Jurkat, Clone E6-1 (cell line): ENCODE measurements around the gene GPN1.
"Not testable (repeated sequence)": the region's sequence is repeated elsewhere in the genome, so short reads cannot be mapped to it uniquely, and the experiment has no call there.

ENCODE experiments used
- DNase-seq: peaks from one replicate; pipeline ENCODE4 v3.0.0-alpha.2; 2011; ENCODE audit warnings: low read depth, low spot score
- H3K4me3 ChIP-seq: 2 replicates; pipeline ENCODE4 v1.5.1; 2011; ENCODE audit warnings: mild to moderate bottlenecking, low read length, control low read depth, moderate library complexity

Gene GPN1

DNA sequence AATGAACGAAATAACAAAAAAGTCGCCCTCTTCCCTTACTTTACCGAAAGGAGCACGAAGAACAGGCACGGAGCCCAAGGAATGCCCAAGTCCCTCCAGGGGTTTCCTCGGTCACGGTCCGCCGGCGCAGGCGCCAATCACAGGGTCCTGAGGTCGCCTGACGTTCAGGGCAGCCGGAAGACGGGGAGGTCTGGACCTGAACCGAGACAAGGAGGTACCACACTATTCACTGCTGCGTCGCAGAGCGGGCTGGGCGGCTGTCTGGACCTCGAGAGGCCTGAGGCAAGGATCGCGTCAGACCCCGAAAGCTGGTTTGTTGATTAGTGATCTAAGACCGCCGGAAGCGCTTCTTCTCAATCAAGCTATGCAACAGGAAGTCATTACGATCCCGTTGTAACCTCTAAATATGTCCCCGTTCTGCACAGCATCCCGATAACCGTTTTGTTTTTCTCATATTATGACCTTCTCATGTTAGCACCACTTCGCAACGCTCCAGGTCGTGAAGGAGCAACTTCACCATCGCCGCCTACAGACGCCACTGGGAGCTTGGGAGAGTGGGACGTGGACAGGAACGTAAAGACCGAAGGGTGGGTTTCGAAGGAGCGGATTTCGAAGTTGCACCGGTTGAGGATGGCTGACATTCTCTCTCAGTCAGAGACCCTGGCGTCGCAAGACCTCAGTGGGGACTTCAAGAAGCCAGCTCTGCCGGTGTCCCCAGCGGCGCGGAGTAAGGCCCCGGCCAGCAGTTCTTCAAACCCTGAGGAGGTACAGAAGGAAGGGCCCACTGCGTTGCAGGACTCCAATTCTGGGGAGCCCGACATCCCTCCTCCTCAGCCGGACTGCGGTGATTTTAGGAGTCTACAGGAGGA is 34.7 kb downstream of the GPN1 start, which contains the start of the genes SLC4A1AP and SUPT7L:
TSS of gene SLC4A1AP (plus strand) at position 605 of the 869 bp plus-strand sequence. CDS start at position 631, 26 bp downstream.
TSS of gene SUPT7L (minus strand) at position 330 of the 869 bp plus-strand sequence. CDS start 1,422 bp downstream, outside the sequence.
- peak within 1 kb of the TSS; percentile 95 for H3K4me3 ChIP-seq
- peak; percentile 86 for DNase-seq

DNA sequence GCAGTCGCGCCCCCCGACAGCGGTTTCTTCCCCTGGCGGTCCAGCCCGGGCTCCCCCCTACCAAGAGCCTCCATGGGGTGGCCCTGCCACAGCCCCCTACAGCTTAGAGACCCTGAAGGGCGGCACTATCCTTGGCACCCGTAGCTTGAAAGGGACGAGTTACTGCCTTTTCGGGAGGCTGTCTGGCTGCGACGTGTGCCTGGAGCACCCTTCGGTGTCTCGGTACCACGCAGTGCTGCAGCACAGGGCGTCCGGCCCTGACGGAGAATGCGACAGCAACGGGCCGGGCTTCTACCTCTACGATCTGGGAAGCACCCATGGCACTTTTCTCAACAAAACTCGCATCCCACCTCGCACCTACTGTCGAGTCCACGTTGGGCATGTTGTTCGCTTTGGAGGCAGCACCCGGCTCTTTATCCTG is 35.3 kb downstream of the GPN1 start:
- no peak for DNase-seq
- H3K4me3 ChIP-seq, result peak overlapping the region; percentile 95

DNA sequence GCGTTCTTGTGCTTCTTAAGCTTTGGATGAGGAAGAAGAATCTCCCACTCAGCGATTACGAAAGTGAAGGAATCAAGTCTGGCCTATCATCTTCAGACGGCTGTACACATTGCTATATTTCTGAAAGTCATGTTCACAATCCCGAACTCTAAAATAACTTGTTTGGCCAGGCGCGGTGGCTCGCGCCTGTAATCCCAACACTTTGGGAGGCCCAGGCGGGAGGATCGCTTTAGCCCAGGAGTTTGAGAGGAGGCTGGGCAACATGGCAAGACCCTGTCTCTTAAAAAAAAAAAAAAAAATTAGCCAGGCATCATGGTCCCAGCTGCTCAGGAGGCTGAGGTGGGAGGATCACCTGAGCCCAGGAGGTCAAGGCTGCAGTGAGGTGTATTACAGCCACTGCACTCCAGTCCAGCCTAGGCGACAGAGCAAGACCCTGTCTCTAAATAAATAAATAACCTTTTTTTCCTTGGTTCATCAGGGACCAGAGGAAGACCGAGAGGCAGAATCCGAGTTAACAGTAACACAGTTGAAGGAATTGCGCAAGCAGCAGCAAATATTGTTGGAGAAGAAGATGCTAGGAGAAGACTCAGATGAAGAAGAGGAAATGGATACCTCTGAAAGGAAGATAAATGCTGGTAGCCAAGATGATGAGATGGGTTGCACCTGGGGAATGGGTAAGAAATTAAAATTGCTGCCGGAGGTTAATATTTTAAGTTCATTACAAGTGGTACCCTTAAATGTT is 35.9 kb downstream of the GPN1 start:
- peak overlapping the region; percentile 95 for H3K4me3 ChIP-seq
- no peak for DNase-seq

DNA sequence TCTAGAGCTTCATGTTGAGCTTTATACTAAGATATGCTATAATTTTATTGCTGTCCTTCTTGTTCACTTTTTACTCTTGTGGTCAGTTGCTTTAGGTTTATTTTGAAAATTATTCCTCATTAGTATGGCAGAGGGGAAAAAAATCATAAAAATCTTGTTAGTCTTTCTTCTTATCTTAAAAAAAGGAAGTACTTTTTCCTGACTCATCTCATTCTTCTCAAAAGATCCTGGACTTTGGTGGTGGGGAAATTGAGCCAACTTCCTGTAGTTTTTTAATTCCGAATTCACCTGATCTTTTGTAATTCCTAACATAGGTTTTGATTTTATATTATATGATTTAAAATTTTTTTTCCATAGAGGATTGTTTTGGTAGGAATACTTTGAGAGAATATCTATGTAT is 38.6 kb downstream of the GPN1 start:
- H3K4me3 ChIP-seq, result no peak overlapping the region
- no peak for DNase-seq

DNA sequence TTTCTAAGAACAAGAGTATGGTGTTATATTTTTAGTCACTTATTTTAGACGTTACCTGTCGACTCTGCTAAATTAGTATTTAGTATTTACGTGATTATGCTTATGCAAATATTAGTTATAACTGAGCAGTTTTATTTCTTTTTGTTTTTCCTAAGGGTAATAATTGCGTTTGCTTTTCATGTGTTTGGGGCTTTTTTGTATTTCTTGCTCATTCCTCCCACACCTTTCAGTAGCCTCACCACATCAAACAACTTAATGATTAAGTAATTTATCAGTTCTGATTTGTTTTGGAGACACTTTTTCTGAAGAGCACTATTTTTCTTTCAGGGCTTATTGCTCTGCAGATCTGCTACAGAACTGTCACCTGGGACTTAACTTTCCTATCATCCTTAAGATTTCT is 42.4 kb downstream of the GPN1 start:
- DNase-seq, result no peak
- no peak overlapping the region for H3K4me3 ChIP-seq

DNA sequence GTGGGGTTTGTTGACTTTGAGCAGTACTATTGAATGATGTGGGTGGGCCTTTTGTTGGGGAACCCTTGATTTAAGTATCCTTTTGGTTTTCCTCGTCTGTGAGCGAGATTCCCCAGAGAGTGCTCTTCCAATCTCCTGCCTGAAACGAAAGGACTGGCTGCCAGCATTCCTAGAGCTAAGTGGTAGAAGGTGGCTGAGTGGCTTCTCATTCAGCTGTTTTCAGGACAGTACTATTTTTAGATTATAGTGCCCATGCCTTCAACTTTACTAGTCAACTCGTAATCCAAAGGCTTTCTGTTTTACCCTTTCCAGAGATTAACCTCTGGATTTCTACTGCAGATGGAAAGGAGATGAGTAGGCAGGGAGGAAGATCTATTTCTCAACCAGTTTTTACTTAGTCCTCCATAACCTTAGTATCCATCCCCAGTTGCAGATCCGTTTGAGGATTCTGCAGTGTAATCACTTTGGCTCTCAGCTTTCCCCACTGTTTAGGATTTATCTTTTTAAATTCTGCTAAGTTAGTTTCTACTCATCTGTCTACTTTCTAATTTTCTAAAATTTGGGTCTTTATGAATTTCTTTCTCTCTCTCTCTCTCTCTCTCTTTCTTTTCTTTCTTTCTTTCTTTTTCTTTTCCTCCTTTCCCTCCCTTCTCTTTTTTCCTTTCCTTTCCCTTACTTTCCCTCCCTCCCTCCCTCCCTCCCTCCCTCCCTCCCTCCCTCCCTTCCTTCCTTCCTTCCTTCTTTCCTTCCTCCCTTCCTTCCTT is 44.1 kb downstream of the GPN1 start:
- no peak overlapping the region for H3K4me3 ChIP-seq
- no peak for DNase-seq

DNA sequence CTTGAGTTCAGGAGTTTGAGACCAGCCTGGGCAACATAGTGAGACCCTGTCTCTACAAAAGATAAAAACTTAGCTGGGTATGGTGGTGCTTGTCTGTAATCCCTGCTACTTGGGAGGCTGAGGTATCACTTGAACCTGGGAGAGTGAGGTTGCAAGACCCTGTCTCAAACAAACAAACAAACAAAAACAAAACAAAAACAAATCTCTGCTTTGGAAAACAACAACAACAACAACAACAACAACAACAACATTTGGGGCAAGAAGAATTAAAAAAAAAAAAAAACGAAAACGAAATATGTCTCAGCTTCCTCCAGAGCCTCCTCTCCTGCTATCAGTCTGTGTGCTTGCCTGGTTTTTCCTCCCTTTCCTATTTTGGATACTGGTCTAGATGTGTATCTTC is 51.7 kb downstream of the GPN1 start:
- no peak for DNase-seq
- H3K4me3 ChIP-seq, result no peak overlapping the region

DNA sequence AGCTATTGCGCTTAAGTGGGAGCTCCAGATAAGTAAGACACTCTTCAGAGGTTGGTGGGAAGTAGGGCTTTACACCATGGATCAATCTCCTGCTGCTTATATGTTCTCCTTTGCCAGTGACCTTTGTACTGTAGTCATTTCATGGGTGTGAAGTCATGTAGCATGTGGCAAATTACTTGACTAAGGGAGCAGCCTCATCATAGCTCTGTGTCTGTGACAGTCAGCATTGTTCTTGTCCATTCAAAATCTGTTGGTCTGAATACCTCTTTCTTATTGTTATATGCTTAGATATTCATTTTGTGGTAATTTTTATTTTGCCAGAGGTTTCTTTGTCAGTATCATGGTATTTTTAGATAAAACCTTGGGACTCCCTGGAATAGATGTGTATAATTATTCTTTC is 53.0 kb downstream of the GPN1 start:
- H3K4me3 ChIP-seq, result no peak overlapping the region
- no peak for DNase-seq

DNA sequence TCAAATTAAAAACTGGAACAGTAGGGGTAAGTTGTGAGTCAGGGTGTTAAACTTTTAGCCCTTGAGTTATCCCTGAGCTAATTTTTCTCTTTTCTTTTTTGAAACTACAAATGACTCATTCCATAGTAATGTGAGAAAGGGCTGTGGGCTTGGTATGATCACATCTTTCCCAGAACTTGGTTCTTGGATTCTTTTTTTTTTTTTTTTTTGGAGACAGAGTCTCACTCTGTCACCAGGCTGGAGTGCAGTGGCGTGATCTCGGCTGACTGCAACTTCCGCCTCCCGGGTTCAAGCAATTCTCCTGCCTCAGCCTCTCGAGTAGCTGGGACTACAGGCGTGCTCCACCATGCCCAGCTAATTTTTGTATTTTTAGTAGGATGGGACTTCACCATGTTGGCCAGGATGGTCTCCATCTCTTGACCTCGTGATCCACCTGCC is 53.5 kb downstream of the GPN1 start:
- not testable (repeated sequence) for DNase-seq, H3K4me3 ChIP-seq

DNA sequence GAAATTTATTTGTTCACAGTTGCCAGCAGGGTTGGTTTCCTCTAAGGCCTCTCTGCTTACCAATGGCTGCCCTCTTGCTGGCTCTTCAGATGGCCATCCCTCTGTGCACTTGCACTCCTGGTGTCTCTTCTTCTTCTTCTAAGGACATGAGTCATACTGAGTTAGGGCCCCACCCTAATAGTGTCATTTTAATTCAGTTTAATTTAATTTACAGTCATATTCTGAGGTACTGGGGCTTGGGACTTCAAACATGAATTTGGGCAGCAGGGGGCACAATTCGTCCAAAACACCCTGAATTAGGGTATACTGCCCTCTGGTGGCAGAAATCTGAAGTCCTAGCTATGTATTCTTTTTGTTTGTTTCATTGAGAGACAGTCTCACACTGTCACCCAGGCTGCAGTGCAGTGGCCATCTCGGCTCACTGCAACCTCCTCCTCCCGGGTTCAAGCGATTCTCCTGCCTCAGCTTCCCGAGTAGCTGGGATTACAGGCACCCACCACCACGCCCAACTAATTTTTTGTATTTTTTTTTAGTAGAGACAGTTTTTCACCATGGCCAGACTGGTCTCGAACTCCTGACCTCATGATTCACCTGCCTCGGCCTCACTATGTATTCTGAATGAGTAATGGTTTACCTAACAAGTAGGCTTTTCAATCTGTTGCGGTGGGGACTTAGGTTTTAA is 54.7 kb downstream of the GPN1 start:
- peak; percentile 95 for DNase-seq

DNA sequence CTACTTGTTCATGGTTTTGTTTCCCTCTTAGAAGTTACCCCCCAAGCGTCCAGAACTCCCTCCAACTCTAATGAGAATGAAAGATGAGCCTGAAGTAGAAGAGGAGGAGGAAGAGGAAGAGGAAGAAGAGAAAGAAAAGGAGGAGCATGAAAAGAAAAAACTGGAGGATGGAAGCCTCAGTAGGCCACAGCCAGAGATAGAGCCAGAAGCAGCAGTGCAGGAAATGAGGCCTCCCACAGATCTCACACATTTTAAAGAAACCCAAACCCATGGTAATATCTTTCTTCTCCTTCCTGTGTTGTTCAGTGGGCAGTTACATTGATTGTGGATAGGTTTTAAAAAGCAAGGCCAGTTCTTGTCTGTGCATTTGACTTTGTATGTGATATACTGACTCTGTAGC is 56.2 kb downstream of the GPN1 start:
- peak; percentile 24 for DNase-seq
- peak overlapping the region; percentile 20 for H3K4me3 ChIP-seq

More for the DNA sequence above, 54.7 kb downstream of the GPN1 start:
- H3K4me3 ChIP-seq, result no peak overlapping the region

DNA sequence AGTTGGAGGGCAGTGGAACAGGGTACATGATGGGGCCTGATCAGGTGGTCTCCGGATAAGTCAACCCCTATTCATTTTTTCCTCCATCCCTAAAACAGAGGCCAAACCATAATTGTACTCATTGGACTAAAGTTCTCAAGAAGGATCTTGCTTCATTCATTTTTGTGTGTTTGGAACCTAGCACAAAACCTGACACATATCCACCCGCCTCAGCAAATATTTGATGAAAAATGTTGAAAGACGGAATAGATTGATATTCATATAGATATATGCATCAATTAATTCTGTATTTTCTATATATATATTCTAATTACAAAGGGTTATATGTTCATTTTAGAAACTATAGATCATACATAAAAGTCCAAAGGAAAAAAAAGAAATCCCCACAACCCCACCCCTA is 56.7 kb downstream of the GPN1 start:
- no peak overlapping the region for H3K4me3 ChIP-seq
- no peak for DNase-seq

DNA sequence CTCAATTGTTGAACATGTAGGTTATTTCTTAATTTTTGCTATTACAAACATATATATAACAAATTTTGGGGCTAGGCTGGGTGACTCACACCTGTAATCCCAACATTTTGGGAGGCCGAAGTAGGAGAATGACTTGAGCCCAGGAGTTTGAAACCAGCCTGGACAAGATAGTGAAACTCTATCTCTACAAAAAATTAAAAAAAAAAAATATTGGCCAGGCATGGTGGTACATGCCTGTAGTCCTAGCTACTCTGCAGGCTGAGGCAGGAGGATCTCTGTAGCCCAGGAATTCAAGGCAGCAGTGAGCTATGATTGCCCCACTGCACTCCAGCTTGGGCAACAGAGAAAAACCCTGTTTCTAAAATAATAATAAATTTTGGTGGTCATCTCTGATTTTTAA is 58.4 kb downstream of the GPN1 start:
- no peak for DNase-seq

DNA sequence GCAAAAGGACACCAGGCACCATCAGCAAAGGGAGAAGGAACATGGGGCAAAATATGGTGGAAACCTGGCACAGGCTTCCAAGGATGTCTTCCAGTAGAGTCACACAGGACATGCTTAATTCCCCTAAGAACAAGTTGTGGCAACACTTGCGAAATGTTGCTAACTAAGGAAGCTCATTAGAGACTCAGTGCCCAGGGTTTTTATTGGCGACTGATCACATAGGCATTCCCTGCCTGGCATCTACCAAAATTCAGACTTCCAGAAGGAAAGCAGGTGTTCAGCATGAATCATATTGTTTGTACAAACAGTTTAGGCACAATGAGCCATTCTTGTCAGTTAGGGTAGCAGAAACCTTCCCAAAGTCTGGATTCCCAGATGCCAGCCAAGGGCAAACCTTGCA is 60.6 kb downstream of the GPN1 start:
- H3K4me3 ChIP-seq, result no peak overlapping the region
- DNase-seq, result no peak

More for the DNA sequence above, 58.4 kb downstream of the GPN1 start:
- no peak overlapping the region for H3K4me3 ChIP-seq

DNA sequence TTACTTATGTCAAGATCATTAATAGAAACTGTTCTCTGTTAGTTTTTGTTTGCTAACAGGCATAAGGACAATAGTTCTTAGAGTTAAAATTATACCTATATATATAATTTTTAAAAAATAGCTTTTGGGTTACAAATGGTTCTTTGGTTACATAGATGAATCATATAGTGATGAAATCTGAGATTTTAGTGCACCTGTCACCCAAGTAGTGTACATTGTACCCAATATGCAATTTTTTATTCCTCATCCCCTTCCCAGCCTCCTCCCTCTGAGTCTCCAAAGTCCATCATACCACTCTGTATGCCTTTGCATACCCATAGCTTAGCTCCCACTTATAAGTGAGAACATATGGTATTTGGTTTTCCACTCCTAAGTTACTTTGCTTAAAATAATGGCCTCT is 61.2 kb downstream of the GPN1 start:
- H3K4me3 ChIP-seq, result no peak overlapping the region
- DNase-seq, result no peak

DNA sequence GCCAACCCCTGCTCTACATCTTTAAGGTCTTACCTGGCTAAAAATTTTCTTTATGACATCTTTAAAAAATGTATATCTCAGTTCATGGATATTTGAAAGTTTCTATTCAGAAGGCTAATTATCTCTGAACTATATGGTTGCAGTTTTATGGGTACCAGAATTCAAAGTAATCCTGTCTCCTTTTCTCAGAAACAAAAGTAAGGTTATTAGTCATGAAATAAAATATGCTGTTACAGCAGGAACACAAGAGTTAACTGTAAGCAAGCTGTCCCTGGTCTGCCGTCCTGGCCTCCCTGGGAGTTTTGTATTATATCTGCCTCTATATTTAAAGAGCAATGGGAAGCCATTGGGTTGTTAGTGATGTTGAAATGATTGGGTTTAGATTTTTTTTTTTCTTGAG is 68.8 kb downstream of the GPN1 start:
- H3K4me3 ChIP-seq, result no peak overlapping the region
- no peak for DNase-seq
